ENCODE data around the gene MAPK10. TPM values are rescaled to one million over a fixed set of nuclear protein-coding genes. Genes with fewer than 3 reads are reported as not detected.

MAPK10 gene
- total RNA-seq, 1 donor from 2014 or later, result 2.0 TPM

- Mint-ChIP-seq H3K27ac (ENCODE audit: unreplicated experiment) (no peak overlapping the region), H3K4me1 (ENCODE audit: unreplicated experiment) (no peaks in the 10 kb centered on the region), H3K9me3 (ENCODE audit: unreplicated experiment) (peaks cover 5% of the 10 kb centered on the region), H3K36me3 (ENCODE audit: low read depth, unreplicated experiment) (peaks cover 4% of the 10 kb centered on the region), H3K4me3 (ENCODE audit: unreplicated experiment) (no peak overlapping the region), H3K27me3 (ENCODE audit: unreplicated experiment) (peaks cover 2% of the 10 kb centered on the region)
- DNase-seq (ENCODE audit: low spot score), result no peak
- TF ChIP-seq, protein P1, sequence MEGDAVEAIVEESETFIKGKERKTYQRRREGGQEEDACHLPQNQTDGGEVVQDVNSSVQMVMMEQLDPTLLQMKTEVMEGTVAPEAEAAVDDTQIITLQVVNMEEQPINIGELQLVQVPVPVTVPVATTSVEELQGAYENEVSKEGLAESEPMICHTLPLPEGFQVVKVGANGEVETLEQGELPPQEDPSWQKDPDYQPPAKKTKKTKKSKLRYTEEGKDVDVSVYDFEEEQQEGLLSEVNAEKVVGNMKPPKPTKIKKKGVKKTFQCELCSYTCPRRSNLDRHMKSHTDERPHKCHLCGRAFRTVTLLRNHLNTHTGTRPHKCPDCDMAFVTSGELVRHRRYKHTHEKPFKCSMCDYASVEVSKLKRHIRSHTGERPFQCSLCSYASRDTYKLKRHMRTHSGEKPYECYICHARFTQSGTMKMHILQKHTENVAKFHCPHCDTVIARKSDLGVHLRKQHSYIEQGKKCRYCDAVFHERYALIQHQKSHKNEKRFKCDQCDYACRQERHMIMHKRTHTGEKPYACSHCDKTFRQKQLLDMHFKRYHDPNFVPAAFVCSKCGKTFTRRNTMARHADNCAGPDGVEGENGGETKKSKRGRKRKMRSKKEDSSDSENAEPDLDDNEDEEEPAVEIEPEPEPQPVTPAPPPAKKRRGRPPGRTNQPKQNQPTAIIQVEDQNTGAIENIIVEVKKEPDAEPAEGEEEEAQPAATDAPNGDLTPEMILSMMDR (IDR thresholded peaks at IDR 0.05; ENCODE audit: unreplicated experiment), result no peak
Observed at GRCh38 chr4:86306816-86307215, 53.0 kb downstream of the MAPK10 start.

DNA sequence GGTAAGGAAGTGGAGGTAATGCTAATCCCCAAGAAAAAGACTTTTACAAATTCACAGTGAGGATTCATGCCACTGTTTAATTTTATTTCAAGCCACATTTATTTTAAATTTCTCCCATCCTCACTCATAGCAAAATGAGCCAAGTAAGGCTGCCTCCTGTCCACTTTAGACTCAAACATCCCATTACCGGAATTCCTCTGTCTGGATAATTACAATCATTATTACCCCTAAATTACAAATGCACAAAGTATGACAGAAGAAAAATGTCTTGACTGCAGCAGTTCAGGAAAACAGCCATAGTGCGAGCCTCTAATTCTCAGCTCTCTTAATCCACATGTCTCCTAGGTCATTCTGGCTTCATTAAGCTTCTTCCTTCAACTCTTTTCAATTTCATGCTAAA lies 57.0 kb downstream of the MAPK10 start:
- peaks cover 4% of the 10 kb centered on the region for H3K36me3 Mint-ChIP-seq (ENCODE audit: low read depth, unreplicated experiment)
- peaks cover 5% of the 10 kb centered on the region for H3K9me3 Mint-ChIP-seq (ENCODE audit: unreplicated experiment)
- TF ChIP-seq, protein P1 (IDR thresholded peaks at IDR 0.05; ENCODE audit: unreplicated experiment), result no peak
- no peaks in the 10 kb centered on the region for H3K4me1 Mint-ChIP-seq (ENCODE audit: unreplicated experiment)
- peaks cover 2% of the 10 kb centered on the region for H3K27me3 Mint-ChIP-seq (ENCODE audit: unreplicated experiment)
- H3K4me3 Mint-ChIP-seq (ENCODE audit: unreplicated experiment), result no peak overlapping the region
- no peak for DNase-seq (ENCODE audit: low spot score)
- peak overlapping the region; percentile 61 for H3K27ac Mint-ChIP-seq (ENCODE audit: unreplicated experiment)

DNA sequence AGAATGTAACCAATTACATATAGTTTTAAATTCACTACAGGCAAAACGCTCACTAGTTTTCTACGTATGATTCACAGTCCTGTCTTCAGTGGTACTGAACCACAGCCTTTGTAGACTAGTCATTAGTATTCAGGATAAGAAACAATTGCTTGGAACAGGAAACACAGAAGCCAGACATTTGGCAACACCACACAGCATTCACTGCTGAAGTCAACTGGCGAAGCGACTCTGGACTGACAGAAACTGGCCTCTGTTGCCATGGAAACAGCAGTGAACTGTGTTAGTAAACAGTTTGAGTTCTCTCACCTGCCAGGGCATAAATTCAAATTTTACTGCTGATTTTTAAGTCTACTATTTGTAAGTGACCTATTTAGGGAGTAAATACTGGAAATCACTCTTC lies 57.6 kb downstream of the MAPK10 start:
- peaks cover 4% of the 10 kb centered on the region for H3K36me3 Mint-ChIP-seq (ENCODE audit: low read depth, unreplicated experiment)
- peaks cover 2% of the 10 kb centered on the region for H3K27me3 Mint-ChIP-seq (ENCODE audit: unreplicated experiment)
- no peak overlapping the region for H3K4me3 Mint-ChIP-seq (ENCODE audit: unreplicated experiment)
- H3K9me3 Mint-ChIP-seq (ENCODE audit: unreplicated experiment), result peaks cover 5% of the 10 kb centered on the region
- H3K4me1 Mint-ChIP-seq (ENCODE audit: unreplicated experiment), result no peaks in the 10 kb centered on the region
- H3K27ac Mint-ChIP-seq (ENCODE audit: unreplicated experiment), result peak overlapping the region; percentile 28
- DNase-seq (ENCODE audit: low spot score), result peak; percentile 44
- TF ChIP-seq, protein P1 (IDR thresholded peaks at IDR 0.05; ENCODE audit: unreplicated experiment), result no peak

GRCh38 chr4:86300516-86300915 lies 59.3 kb downstream of the MAPK10 start:
- DNase-seq (ENCODE audit: low spot score), result no peak
- H3K9me3 Mint-ChIP-seq (ENCODE audit: unreplicated experiment), result peaks cover 5% of the 10 kb centered on the region
- H3K27me3 Mint-ChIP-seq (ENCODE audit: unreplicated experiment), result peaks cover 2% of the 10 kb centered on the region
- no peak overlapping the region for H3K27ac Mint-ChIP-seq (ENCODE audit: unreplicated experiment)
- H3K36me3 Mint-ChIP-seq (ENCODE audit: low read depth, unreplicated experiment), result peaks cover 4% of the 10 kb centered on the region
- no peaks in the 10 kb centered on the region for H3K4me1 Mint-ChIP-seq (ENCODE audit: unreplicated experiment)
- TF ChIP-seq, protein P1 (IDR thresholded peaks at IDR 0.05; ENCODE audit: unreplicated experiment), result no peak
- no peak overlapping the region for H3K4me3 Mint-ChIP-seq (ENCODE audit: unreplicated experiment)

DNA sequence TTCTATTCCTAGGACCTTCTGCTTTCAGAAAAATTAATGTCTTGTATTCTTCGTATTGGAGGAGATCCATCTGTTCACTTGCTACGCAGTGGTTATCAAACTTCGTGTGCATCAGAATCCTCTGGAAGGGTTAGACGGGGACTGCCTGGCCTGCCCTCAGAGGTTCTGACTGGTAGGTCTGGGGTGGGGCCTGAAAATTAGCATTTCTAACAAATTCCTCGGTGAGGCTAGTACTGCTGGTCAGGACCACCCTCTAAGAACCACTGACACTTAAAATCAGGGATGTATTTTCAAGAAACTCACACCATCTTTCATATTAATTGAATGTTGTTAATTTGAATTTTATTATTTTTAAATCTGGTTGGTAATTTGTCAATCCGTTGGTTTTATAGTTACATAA lies 63.0 kb downstream of the MAPK10 start:
- Mint-ChIP-seq H3K9me3 (ENCODE audit: unreplicated experiment) (no peaks in the 10 kb centered on the region), H3K4me3 (ENCODE audit: unreplicated experiment) (no peak overlapping the region), H3K27ac (ENCODE audit: unreplicated experiment) (no peak overlapping the region), H3K36me3 (ENCODE audit: low read depth, unreplicated experiment) (no peaks in the 10 kb centered on the region), H3K27me3 (ENCODE audit: unreplicated experiment) (no peaks in the 10 kb centered on the region), H3K4me1 (ENCODE audit: unreplicated experiment) (peaks cover 7% of the 10 kb centered on the region)
- TF ChIP-seq, protein P1 (IDR thresholded peaks at IDR 0.05; ENCODE audit: unreplicated experiment), result no peak
- no peak for DNase-seq (ENCODE audit: low spot score)
